Measurements from ENCODE around the gene FBXL4.

DNA sequence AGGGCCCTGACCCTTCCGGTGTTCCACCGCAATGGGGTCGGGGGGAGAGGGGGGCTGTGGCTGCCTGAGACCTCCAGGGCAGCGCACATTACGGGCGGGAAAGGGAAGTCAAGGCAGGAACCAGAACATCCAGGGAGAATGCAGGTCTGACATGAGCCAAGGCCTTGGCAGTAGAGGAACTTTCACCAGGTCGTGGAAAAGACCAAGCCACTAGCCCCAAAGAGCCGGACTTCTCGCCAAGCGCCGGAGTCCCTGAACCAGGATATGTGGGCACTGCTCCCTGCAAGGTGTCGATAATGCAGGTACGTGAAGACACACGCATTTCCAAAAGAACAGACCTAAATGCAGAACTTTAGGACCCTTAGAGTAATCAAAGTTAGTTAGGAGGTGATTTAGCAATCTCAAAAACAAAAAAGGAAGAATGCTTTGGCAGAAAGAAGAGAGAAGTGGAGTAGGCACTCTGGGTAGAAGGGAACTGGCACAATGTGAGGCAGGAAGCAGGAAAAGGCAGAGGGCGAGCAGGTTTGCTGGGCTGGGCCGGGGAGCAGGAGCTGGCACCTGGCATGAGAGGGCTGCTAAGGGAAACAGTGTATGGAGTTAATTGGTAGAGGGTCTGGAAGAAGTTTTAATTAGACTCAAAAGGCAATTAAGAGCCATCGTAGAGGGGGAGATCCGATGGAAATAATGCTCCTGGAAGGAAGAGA is 99.1 kb downstream of the FBXL4 start:
- TF ChIP-seq EZH2phosphoT487 (IDR thresholded peaks at IDR 0.05; ENCODE audit: borderline replicate concordance, low read length) = no peak
- TF ChIP-seq, protein P1, sequence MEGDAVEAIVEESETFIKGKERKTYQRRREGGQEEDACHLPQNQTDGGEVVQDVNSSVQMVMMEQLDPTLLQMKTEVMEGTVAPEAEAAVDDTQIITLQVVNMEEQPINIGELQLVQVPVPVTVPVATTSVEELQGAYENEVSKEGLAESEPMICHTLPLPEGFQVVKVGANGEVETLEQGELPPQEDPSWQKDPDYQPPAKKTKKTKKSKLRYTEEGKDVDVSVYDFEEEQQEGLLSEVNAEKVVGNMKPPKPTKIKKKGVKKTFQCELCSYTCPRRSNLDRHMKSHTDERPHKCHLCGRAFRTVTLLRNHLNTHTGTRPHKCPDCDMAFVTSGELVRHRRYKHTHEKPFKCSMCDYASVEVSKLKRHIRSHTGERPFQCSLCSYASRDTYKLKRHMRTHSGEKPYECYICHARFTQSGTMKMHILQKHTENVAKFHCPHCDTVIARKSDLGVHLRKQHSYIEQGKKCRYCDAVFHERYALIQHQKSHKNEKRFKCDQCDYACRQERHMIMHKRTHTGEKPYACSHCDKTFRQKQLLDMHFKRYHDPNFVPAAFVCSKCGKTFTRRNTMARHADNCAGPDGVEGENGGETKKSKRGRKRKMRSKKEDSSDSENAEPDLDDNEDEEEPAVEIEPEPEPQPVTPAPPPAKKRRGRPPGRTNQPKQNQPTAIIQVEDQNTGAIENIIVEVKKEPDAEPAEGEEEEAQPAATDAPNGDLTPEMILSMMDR (IDR thresholded peaks at IDR 0.05; ENCODE audit: low read depth, low read length, poor library complexity, severe bottlenecking) = no peak
